Stomach (tissue), 9 donors: ENCODE data around the gene FANCD2. TPM values are rescaled to one million over a fixed set of nuclear protein-coding genes. Genes with fewer than 3 reads are reported as not detected.

Source experiments
- DNase-seq, 2 donors: peaks; one replicate each; pipeline versions ENCODE4 v3.0.0 to v3.0.0-alpha.2; 2013 to 2019
- H3K27ac ChIP-seq, 5 donors: fragments of 200-600 bp in 4 of 5; sonication (generic) in 4 of 5; one replicate each; pipeline ENCODE4 v1.5.1; 2013 to 2019; ENCODE audit warnings: mild to moderate bottlenecking in 1 of 5, moderate library complexity in 1 of 5
- H3K27me3 ChIP-seq, 3 donors: fragments of 200-600 bp; sonication (generic); one replicate each; pipeline ENCODE4 v1.5.1; 2017 to 2019; ENCODE audit warnings: mixed run types in 1 of 3
- H3K36me3 ChIP-seq, 4 donors: fragments of 200-600 bp; sonication (generic); 1 replicate in 3 of 4; 2 replicates in 1 of 4; pipeline ENCODE4 v1.5.1; 2016 to 2019
- H3K4me1 ChIP-seq, 4 donors: fragments of 200-600 bp; sonication (generic); one replicate each; pipeline ENCODE4 v1.5.1; 2016 to 2019
- H3K4me3 ChIP-seq, 4 donors: fragments of 200-600 bp; sonication (generic) in 3 of 4; one replicate each; pipeline ENCODE4 v1.5.1; 2016 to 2019; ENCODE audit warnings: mild to moderate bottlenecking in 1 of 4
- H3K9me3 ChIP-seq, 4 donors: fragments of 200-600 bp; sonication (generic); one replicate each; pipeline ENCODE4 v1.5.1; 2016 to 2019
- EP300 ChIP-seq: sonication (generic); formaldehyde crosslinking; IDR thresholded peaks from one replicate; pipeline ENCODE4 v1.6.1; 2017; ENCODE audit warnings: antibody characterized with exemption
- POLR2A ChIP-seq, 4 donors: fragments of 450-650 bp; IDR thresholded peaks; one replicate each; pipeline ENCODE4 v1.6.1; 2016; ENCODE audit warnings: antibody characterized with exemption in 4 of 4, control low read depth in 2 of 4, mild to moderate bottlenecking in 1 of 4, moderate library complexity in 1 of 4
- POLR2AphosphoS5 ChIP-seq, 3 donors: sonication (generic); formaldehyde crosslinking; IDR thresholded peaks; one replicate each; pipeline ENCODE4 v1.6.1; 2016; ENCODE audit warnings: antibody characterized with exemption in 3 of 3
- whole genome bisulfite sequencing, 5 donors: extraction: QIAGEN DNeasy Blood & Tissue Kit in 3 of 5; methylation state at CpG; one replicate each; pipeline versions ENCODE4 v1.1.5 to v1.1.7; 2013 to 2018; 5-methylcytosine and 5-hydroxymethylcytosine counted together
- intact Hi-C: fragments of 100-400 bp; cut with DNase I; formaldehyde crosslinking; loops from one replicate; pipeline ENCODE4 v1.15.1; 2023; ENCODE audit warnings: low total_unique reads
- polyA plus RNA-seq, 3 donors: library from polyadenylated mRNA; stranded (reverse); fragments of 200-250 nt; gene quantifications; one replicate each; pipeline ENCODE4 v1.2.3, GENCODE V29; 2013
- total RNA-seq, 5 donors: library from RNA; depleted of rRNA; stranded (reverse); fragments of >200 nt; gene quantifications; one replicate each; pipeline versions ENCODE4 v1.1.0 to v1.2.3, GENCODE V29; 2014 to 2016
- TF ChIP-seq, protein P1 (sequence below), 7 experiments: fragments of 450-650 bp in 4 of 7; fragments of 200-600 bp in 3 of 7; sonication (generic) in 3 of 7; IDR thresholded peaks; one replicate each; pipeline ENCODE4 v1.5.1; 2016 to 2019; ENCODE audit warnings: antibody characterized with exemption in 7 of 7, control low read depth in 2 of 7, mild to moderate bottlenecking in 1 of 7
- donor health status: healthy with polysubstance abuse.
- donor health status: Bipolar disorder and iron deficiency.
- donor health status: healthy.

The FANCD2 gene
- total and polyA plus RNA-seq, 8 donors, result 0.61 to 21.1 (median 5.7) TPM

DNA sequence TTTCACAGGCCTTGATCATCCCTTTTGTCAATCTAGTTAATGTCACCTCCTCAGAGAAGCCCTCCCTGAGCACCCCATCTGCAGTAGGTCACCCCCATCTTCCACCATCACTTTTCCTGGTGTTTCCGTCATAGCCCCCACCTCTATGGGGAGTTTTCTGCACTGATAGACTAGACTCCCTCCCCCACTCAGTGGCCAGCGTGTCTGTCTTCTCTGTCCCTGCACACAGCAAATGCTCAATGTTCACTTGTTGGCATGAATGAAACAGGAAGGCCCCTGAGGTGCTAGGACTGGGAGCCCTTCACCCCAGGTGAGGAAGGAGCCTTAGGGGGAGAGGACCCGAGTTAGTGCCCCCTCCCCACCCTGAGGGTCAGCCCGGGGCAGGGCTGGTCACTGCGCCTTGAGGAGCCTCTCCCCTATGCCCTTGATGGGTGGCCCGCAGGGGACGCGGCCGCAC, 15.8 kb upstream of the FANCD2 start:
- no peaks in the 10 kb centered on the region for H3K27me3 ChIP-seq
- intact Hi-C loops, result no loop called here
- no peaks in the 10 kb centered on the region for H3K9me3 ChIP-seq
- no peak for TF ChIP-seq POLR2AphosphoS5 (IDR thresholded peaks at IDR 0.05)
- TF ChIP-seq, protein P1, sequence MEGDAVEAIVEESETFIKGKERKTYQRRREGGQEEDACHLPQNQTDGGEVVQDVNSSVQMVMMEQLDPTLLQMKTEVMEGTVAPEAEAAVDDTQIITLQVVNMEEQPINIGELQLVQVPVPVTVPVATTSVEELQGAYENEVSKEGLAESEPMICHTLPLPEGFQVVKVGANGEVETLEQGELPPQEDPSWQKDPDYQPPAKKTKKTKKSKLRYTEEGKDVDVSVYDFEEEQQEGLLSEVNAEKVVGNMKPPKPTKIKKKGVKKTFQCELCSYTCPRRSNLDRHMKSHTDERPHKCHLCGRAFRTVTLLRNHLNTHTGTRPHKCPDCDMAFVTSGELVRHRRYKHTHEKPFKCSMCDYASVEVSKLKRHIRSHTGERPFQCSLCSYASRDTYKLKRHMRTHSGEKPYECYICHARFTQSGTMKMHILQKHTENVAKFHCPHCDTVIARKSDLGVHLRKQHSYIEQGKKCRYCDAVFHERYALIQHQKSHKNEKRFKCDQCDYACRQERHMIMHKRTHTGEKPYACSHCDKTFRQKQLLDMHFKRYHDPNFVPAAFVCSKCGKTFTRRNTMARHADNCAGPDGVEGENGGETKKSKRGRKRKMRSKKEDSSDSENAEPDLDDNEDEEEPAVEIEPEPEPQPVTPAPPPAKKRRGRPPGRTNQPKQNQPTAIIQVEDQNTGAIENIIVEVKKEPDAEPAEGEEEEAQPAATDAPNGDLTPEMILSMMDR (IDR thresholded peaks at IDR 0.05), result no peak
- no peak for TF ChIP-seq EP300
- H3K27ac ChIP-seq, result peak overlapping the region; percentile 34 to 79 (median 75)
- peaks cover 35 to 48% (median 45%) of the 10 kb centered on the region in 4 donors for H3K4me1 ChIP-seq
- no peak for DNase-seq
- peak overlapping the region; percentile 51 to 66 (median 62) for H3K4me3 ChIP-seq
- 3 to 5% (median 4%) methylated on average over 2 to 9 of the region's 9 CpGs for WGBS, 5 donors
- no peaks in the 10 kb centered on the region for H3K36me3 ChIP-seq

DNA sequence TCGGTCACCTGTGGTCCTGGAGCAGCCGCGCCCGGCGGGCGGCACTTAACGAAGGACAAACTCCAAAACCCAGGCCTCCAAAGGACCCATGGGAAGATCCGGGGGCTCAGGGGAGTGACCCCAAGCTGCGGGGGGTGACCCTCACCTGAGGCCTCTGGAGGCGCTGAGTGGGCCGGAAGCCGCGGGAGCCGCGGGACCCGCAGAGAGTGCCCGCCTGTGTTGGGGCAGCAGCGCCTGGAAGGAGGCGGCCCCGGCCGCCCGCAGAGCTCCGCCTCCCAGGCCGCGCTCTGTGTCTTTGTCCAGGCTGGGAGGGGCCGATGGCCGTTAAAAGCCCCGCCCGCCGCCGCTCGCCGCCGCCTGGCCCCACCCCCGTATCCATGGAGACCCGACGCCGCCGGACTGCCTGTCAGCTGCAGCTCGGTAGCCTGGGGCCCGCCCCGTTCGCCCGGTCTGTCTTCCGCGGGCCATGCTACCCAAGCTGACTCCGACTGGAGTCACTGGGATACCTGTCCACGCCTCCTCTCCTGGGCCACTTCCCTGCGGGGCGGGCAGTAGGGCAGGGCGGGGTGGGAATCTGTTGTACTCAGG, 15.3 kb upstream of the FANCD2 start:
- Histone ChIP-seq H3K9me3 (no peaks in the 10 kb centered on the region), H3K4me3 (peak overlapping the region; percentile 51 to 66 (median 62)), H3K36me3 (no peaks in the 10 kb centered on the region), H3K27ac (peak overlapping the region; percentile 34 to 79 (median 75)), H3K4me1 (peaks cover 40 to 53% (median 48%) of the 10 kb centered on the region in 4 donors), H3K27me3 (no peaks in the 10 kb centered on the region)
- DNase-seq, result peak; percentile 98 to 99
- peak in 2 of 3 donors; percentile 23 to 41 for TF ChIP-seq POLR2AphosphoS5 (IDR thresholded peaks at IDR 0.05)
- TF ChIP-seq POLR2A (IDR thresholded peaks at IDR 0.05), result no peak
- TF ChIP-seq, protein P1 (IDR thresholded peaks at IDR 0.05), result no peak
- TF ChIP-seq EP300, result no peak
- WGBS, 5 donors, result 0 to 1% (median 0%) methylated on average over 18 to 51 of the region's 51 CpGs
- intact Hi-C loops, result no loop called here

DNA sequence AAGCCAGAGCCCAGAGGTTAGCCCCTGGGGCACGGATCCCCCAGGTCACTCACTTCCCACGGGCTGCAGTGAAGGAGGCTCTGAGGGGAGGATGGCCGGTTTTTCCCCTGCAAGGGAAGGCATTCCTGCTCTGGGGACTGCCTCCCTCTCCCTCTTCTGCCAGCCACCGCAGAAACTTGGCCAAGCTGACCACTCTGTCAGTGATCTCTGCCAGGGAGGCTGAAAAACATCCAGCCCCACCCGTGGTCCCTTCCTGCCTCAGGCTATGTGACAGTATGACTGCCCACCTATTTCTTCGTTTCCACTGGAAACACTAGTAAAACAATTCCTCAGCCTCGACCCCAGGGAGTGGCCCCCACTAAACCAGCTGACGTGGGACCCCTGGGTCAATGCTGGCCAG, 14.6 kb upstream of the FANCD2 start:
- Histone ChIP-seq H3K27ac (peak overlapping the region in 1 of 5 donors; percentile 79), H3K27me3 (no peaks in the 10 kb centered on the region), H3K4me3 (peak overlapping the region; percentile 51 to 66 (median 62)), H3K4me1 (peaks cover 44 to 59% (median 51%) of the 10 kb centered on the region in 4 donors), H3K36me3 (no peaks in the 10 kb centered on the region), H3K9me3 (no peaks in the 10 kb centered on the region)
- WGBS, 5 donors, result 35 to 41% (median 40%) methylated on average over 3 to 8 of the region's 8 CpGs
- TF ChIP-seq EP300, result no peak
- TF ChIP-seq, protein P1 (IDR thresholded peaks at IDR 0.05), result no peak
- TF ChIP-seq POLR2A (IDR thresholded peaks at IDR 0.05), result no peak
- no peak for TF ChIP-seq POLR2AphosphoS5 (IDR thresholded peaks at IDR 0.05)
- intact Hi-C loops, result no loop called here
- DNase-seq, result peak in 1 of 2 donors; percentile 22

DNA sequence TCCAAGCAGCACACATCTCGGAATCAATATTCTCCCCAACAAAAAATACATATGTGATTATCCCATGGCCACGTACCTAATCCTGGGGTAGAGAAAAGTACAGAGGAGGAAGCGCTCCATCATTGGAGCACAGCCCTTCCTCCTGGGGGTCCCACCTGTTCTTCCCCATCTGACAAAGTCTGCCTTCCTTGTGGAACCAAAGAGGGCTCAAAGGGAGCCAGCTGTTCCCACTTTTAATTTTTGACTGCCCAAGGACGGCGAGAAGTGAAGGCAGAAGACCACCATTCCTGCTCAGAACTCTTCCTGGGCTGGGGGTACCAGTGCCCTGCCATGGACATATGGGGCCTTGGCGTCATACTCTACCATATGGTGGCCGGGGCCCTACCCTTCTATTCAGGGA, 14.1 kb upstream of the FANCD2 start:
- Histone ChIP-seq H3K9me3 (no peaks in the 10 kb centered on the region), H3K36me3 (no peaks in the 10 kb centered on the region), H3K4me1 (peaks cover 44 to 62% (median 51%) of the 10 kb centered on the region in 4 donors), H3K27me3 (no peaks in the 10 kb centered on the region), H3K4me3 (no peak overlapping the region), H3K27ac (peak overlapping the region in 1 of 5 donors; percentile 79)
- WGBS, 5 donors, result 89 to 95% (median 93%) methylated on average over 7 of the region's 7 CpGs
- TF ChIP-seq, protein P1 (IDR thresholded peaks at IDR 0.05), result no peak
- DNase-seq, result no peak
- intact Hi-C loops, result no loop called here
